Measurements from ENCODE around the gene POU2F1.

DNA sequence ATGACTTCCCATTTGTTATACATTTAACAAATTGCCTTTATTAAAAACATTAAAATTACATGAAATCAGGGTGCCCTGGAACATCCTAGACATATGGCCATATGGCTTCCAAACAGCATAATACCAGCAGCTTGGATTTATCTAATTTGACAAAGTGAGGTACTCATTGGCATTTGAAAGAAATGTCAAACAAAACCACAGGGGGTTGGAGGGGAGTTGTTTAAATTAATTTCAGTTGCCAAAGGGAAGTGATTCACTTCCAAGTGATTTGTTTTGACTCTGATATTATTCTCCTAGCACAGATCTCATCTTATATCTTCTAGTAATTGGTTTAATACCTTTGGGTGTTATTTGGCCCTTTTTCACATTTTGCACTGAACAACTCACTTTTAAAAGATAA, 24.5 kb upstream of the POU2F1 start:
- TF ChIP-seq, protein P1, sequence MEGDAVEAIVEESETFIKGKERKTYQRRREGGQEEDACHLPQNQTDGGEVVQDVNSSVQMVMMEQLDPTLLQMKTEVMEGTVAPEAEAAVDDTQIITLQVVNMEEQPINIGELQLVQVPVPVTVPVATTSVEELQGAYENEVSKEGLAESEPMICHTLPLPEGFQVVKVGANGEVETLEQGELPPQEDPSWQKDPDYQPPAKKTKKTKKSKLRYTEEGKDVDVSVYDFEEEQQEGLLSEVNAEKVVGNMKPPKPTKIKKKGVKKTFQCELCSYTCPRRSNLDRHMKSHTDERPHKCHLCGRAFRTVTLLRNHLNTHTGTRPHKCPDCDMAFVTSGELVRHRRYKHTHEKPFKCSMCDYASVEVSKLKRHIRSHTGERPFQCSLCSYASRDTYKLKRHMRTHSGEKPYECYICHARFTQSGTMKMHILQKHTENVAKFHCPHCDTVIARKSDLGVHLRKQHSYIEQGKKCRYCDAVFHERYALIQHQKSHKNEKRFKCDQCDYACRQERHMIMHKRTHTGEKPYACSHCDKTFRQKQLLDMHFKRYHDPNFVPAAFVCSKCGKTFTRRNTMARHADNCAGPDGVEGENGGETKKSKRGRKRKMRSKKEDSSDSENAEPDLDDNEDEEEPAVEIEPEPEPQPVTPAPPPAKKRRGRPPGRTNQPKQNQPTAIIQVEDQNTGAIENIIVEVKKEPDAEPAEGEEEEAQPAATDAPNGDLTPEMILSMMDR (IDR thresholded peaks at IDR 0.05) = no peak
- TF ChIP-seq POLR2A (IDR thresholded peaks at IDR 0.05) = no peak
